ENCODE measurements around the gene DCAF11.

DCAF11 gene

GRCh38 chr14:24162093-24162492 is 47.5 kb downstream of the DCAF11 start:
- peak; percentile 20 for DNase-seq

- DNase-seq, result no peak
Measured at GRCh38 chr14:24164518-24164991, 50.0 kb downstream of the DCAF11 start.

GRCh38 chr14:24165785-24166184 is 51.2 kb downstream of the DCAF11 start:
- no peak for DNase-seq

- DNase-seq, result no peak
Measured at GRCh38 chr14:24167469-24168114, 53.0 kb downstream of the DCAF11 start.

GRCh38 chr14:24171422-24172260 is 57.1 kb downstream of the DCAF11 start, which contains the start of gene REC8:
REC8 (plus strand) TSS chr14:24172080; CDS start chr14:24172553, 473 bp downstream.
- peak; percentile 81 for DNase-seq

- DNase-seq, result peak; percentile 16
Measured at GRCh38 chr14:24172261-24172860, 57.8 kb downstream of the DCAF11 start.

GRCh38 chr14:24172871-24173281 is 58.3 kb downstream of the DCAF11 start:
- no peak for DNase-seq

Data from CD4-positive, alpha-beta T cell treated with Interleukin-17A for 4 hours (primary cell).